Thoracic aorta (tissue), 2 donors: ENCODE measurements around the gene SERPINE1. TPM values are rescaled to one million over a fixed set of nuclear protein-coding genes. Genes with fewer than 3 reads are reported as not detected.

Experiments used
- ATAC-seq: fragments of 150-250 bp; one replicate; pipeline ENCODE4 v1.8.0; 2017; ENCODE audit warnings: low read depth; ENCODE audit not compliant: insufficient number of reproducible peaks, low FRiP score
- DNase-seq: peaks from one replicate; pipeline ENCODE4 v3.0.0-alpha.2; 2020; ENCODE audit warnings: low spot score
- H3K27ac ChIP-seq, 2 donors: fragments of 200-600 bp; sonication (generic); 1 replicate in 1 of 2; 2 replicates in 1 of 2; pipeline ENCODE4 v1.5.1; 2016; ENCODE audit warnings: mild to moderate bottlenecking in 2 of 2, moderate library complexity in 2 of 2
- H3K27me3 ChIP-seq: fragments of 200-600 bp; sonication (generic); replicated peaks from 2 replicates; pipeline ENCODE4 v1.6.0; 2016; ENCODE audit warnings: mild to moderate bottlenecking; ENCODE audit not compliant: insufficient read depth
- H3K36me3 ChIP-seq: fragments of 200-600 bp; sonication (generic); one replicate; pipeline ENCODE4 v1.5.1; 2016
- H3K4me1 ChIP-seq, 2 donors: fragments of 200-600 bp; sonication (generic); 1 replicate in 1 of 2; 2 replicates in 1 of 2; pipeline versions ENCODE4 v1.5.1 to v1.6.0; 2016; ENCODE audit warnings: low read depth in 2 of 2, mild to moderate bottlenecking in 1 of 2; ENCODE audit not compliant: control insufficient read depth in 1 of 2
- H3K4me3 ChIP-seq: fragments of 200-600 bp; sonication (generic); 2 replicates; pipeline ENCODE4 v1.5.1; 2016; ENCODE audit warnings: mild to moderate bottlenecking
- H3K9me3 ChIP-seq: fragments of 200-600 bp; sonication (generic); 2 replicates; pipeline ENCODE4 v1.5.1; 2016
- total RNA-seq, 2 donors: library from RNA; depleted of rRNA; stranded (reverse); fragments of >200 nt; gene quantifications; one replicate each; pipeline versions ENCODE4 v1.1.0 to v1.2.3, GENCODE V29; 2016
- TF ChIP-seq, protein P1 (sequence below): fragments of 200-600 bp; sonication (generic); IDR thresholded peaks from one replicate; pipeline ENCODE4 v1.5.1; 2019; ENCODE audit warnings: antibody characterized with exemption

SERPINE1 gene
- total RNA-seq, 2 donors from 2014 or later, result 542 to 1,009 TPM

DNA sequence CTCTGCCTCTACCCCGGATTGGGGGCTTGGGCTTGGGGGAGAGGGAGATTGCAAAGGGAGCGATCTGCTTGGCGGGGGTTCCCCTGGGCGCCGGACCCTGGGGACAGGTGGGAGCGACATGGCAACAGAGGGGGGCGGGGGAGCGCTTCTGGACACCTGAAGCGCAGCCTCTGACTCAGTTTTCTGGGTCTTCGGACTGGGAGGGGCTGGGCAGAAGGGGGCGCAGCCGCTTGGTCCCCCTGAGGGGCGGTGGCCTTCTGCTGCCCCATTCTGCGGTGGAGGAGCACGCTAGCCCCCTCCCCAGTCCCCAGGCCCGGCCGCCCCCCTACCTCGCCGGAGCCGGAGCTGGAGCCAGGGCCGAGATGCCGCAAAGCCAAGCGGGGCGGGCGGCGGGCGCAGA is 52.8 kb downstream of the SERPINE1 start:
- no peaks in the 10 kb centered on the region for H3K36me3 ChIP-seq
- H3K4me3 ChIP-seq, result no peak overlapping the region
- H3K9me3 ChIP-seq, result no peaks in the 10 kb centered on the region
- H3K27me3 ChIP-seq, result peaks cover 13% of the 10 kb centered on the region
- ATAC-seq (no peak), DNase-seq (no peak)
- H3K4me1 ChIP-seq, result peaks cover 0 to 9% of the 10 kb centered on the region in 2 donors
- TF ChIP-seq, protein P1, sequence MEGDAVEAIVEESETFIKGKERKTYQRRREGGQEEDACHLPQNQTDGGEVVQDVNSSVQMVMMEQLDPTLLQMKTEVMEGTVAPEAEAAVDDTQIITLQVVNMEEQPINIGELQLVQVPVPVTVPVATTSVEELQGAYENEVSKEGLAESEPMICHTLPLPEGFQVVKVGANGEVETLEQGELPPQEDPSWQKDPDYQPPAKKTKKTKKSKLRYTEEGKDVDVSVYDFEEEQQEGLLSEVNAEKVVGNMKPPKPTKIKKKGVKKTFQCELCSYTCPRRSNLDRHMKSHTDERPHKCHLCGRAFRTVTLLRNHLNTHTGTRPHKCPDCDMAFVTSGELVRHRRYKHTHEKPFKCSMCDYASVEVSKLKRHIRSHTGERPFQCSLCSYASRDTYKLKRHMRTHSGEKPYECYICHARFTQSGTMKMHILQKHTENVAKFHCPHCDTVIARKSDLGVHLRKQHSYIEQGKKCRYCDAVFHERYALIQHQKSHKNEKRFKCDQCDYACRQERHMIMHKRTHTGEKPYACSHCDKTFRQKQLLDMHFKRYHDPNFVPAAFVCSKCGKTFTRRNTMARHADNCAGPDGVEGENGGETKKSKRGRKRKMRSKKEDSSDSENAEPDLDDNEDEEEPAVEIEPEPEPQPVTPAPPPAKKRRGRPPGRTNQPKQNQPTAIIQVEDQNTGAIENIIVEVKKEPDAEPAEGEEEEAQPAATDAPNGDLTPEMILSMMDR, result no peak
- H3K27ac ChIP-seq, result no peak overlapping the region

- no peaks in the 10 kb centered on the region for H3K36me3 ChIP-seq
- DNase-seq (no peak), ATAC-seq (no peak)
- no peak within 1 kb of the TSS for H3K27ac ChIP-seq
- H3K9me3 ChIP-seq, result no peaks in the 10 kb centered on the region
- H3K4me1 ChIP-seq, result peaks cover 0 to 9% of the 10 kb centered on the region in 2 donors
- TF ChIP-seq, protein P1, result no peak
- H3K4me3 ChIP-seq, result no peak within 1 kb of the TSS
- H3K27me3 ChIP-seq, result peaks cover 11% of the 10 kb centered on the region
These were observed 53.3 kb downstream of the SERPINE1 start, which contains the start of gene NAT16 for GRCh38 chr7:101180130-101180755. TSS of gene NAT16 (minus strand) at chr7:101180293. CDS start at chr7:101174807, 5,486 bp downstream.

GRCh38 chr7:101185258-101185839 is 58.4 kb downstream of the SERPINE1 start:
- no peak overlapping the region for H3K27ac ChIP-seq
- TF ChIP-seq, protein P1, result no peak
- peaks cover 0 to under 1% of the 10 kb centered on the region in 2 donors for H3K4me1 ChIP-seq
- H3K9me3 ChIP-seq, result no peaks in the 10 kb centered on the region
- H3K36me3 ChIP-seq, result no peaks in the 10 kb centered on the region
- ATAC-seq (no peak), DNase-seq (no peak)
- H3K4me3 ChIP-seq, result no peak overlapping the region
- no peaks in the 10 kb centered on the region for H3K27me3 ChIP-seq

GRCh38 chr7:101186194-101186593 is 59.3 kb downstream of the SERPINE1 start:
- DNase-seq (no peak), ATAC-seq (no peak)
- TF ChIP-seq, protein P1, result no peak
- H3K36me3 ChIP-seq, result no peaks in the 10 kb centered on the region
- H3K27me3 ChIP-seq, result no peaks in the 10 kb centered on the region
- no peaks in the 10 kb centered on the region for H3K4me1 ChIP-seq
- H3K9me3 ChIP-seq, result no peaks in the 10 kb centered on the region
- no peak overlapping the region for H3K4me3 ChIP-seq
- H3K27ac ChIP-seq, result no peak overlapping the region

- no peak for DNase-seq
These were observed 60.0 kb downstream of the SERPINE1 start for GRCh38 chr7:101186844-101187428.

More at GRCh38 chr7:101186844-101187428, 60.0 kb downstream of the SERPINE1 start:
- Histone ChIP-seq H3K9me3 (no peaks in the 10 kb centered on the region), H3K4me3 (no peak overlapping the region), H3K36me3 (no peaks in the 10 kb centered on the region), H3K4me1 (no peaks in the 10 kb centered on the region), H3K27ac (no peak overlapping the region), H3K27me3 (no peaks in the 10 kb centered on the region)
- ATAC-seq, result no peak
- TF ChIP-seq, protein P1, result no peak
